H1 (cell line): ENCODE data around the gene WDR93. TPM values are rescaled to one million over a fixed set of nuclear protein-coding genes. Genes with fewer than 3 reads are reported as not detected.
"Not testable (repeated sequence)": the region's sequence is repeated elsewhere in the genome, so short reads cannot be mapped to it uniquely, and the experiment has no call there.

Experiments
- CTCF ChIA-PET: fragments of 300-600 bp; sonication (Branson Sonifier 250); formaldehyde crosslinking; loops from one replicate; lab custom pipeline; 2021; ENCODE audit not compliant: partially characterized antibody; lab: Charles Lee
- POLR2A ChIA-PET: fragments of 300-600 bp; sonication (Branson Sonifier 250); formaldehyde crosslinking; loops from one replicate; lab custom pipeline; 2021; ENCODE audit warnings: inconsistent platforms; ENCODE audit not compliant: partially characterized antibody; lab: Charles Lee
- DNase-seq, 2 experiments: peaks; one replicate each; pipeline versions ENCODE4 v3.0.0 to v3.0.0-alpha.2; 2010 to 2022; ENCODE audit warnings: low spot score in 2 of 2, low read depth in 1 of 2, mixed read lengths in 1 of 2
- FAIRE-seq: peaks from 2 replicates; lab custom pipeline; 2011; peaks lifted over from hg19 to GRCh38; lab: Jason Lieb, UNC
- H2AFZ ChIP-seq: 2 replicates; pipeline ENCODE4 v1.8.1; 2012; ENCODE audit warnings: low read length, inconsistent platforms
- H2AK5ac ChIP-seq: 2 replicates; pipeline ENCODE4 v1.6.1; 2013; ENCODE audit warnings: low read depth, low read length
- H2BK120ac ChIP-seq: replicated peaks from 2 replicates; pipeline ENCODE3; 2013; ENCODE audit warnings: low read depth, low read length, inconsistent platforms
- H2BK12ac ChIP-seq: 2 replicates; pipeline ENCODE4 v1.6.1; 2013; ENCODE audit warnings: low read depth, low read length
- H2BK15ac ChIP-seq: 2 replicates; pipeline ENCODE4 v1.6.1; 2013; ENCODE audit warnings: low read length
- H2BK20ac ChIP-seq: 2 replicates; pipeline ENCODE4 v1.6.1; 2013; ENCODE audit warnings: low read length
- H2BK5ac ChIP-seq: 2 replicates; pipeline ENCODE4 v1.6.1; 2013; ENCODE audit warnings: low read depth, low read length
- H3K14ac ChIP-seq: 2 replicates; pipeline ENCODE4 v1.6.1; 2013; ENCODE audit warnings: inconsistent platforms; ENCODE audit not compliant: insufficient read length
- H3K18ac ChIP-seq: 2 replicates; pipeline ENCODE4 v1.6.1; 2013; ENCODE audit warnings: low read length; ENCODE audit errors: extremely low read depth
- H3K23ac ChIP-seq: 2 replicates; pipeline ENCODE4 v1.6.1; 2013; ENCODE audit warnings: inconsistent platforms; ENCODE audit not compliant: insufficient read length
- H3K23me2 ChIP-seq: 2 replicates; pipeline ENCODE4 v1.6.1; 2013; ENCODE audit warnings: low read depth, low read length
- H3K27ac ChIP-seq: 2 replicates; pipeline ENCODE4 v1.6.1; 2011; ENCODE audit warnings: low read depth, low read length, inconsistent platforms
- H3K27me3 ChIP-seq, 4 experiments: replicated peaks in 1 of 4; 1 replicate in 1 of 4; 2 replicates in 3 of 4; pipeline versions ENCODE4 v1.6.1 to v1.8.1; 2011 to 2013; ENCODE audit warnings: low read length in 3 of 4, mild to moderate bottlenecking in 3 of 4, inconsistent platforms in 2 of 4, mixed read lengths in 2 of 4, moderate library complexity in 1 of 4; ENCODE audit not compliant: control insufficient read depth in 3 of 4, insufficient read depth in 3 of 4; ENCODE audit errors: extremely low read depth in 1 of 4
- H3K36me3 ChIP-seq, 4 experiments: 2 replicates each; pipeline versions ENCODE4 v1.6.1 to v1.8.1; 2011 to 2013; ENCODE audit warnings: mild to moderate bottlenecking in 4 of 4, low read length in 3 of 4, moderate library complexity in 2 of 4, control low read depth in 1 of 4, inconsistent platforms in 1 of 4; ENCODE audit not compliant: insufficient read depth in 4 of 4, control insufficient read depth in 2 of 4
- H3K4ac ChIP-seq: replicated peaks from 2 replicates; pipeline ENCODE3; 2013; ENCODE audit warnings: low read length, low read depth, mixed read lengths, inconsistent platforms; ENCODE audit not compliant: insufficient read length
- H3K4me1 ChIP-seq, 4 experiments: replicated peaks in 1 of 4; 1 replicate in 1 of 4; 2 replicates in 3 of 4; pipeline versions ENCODE4 v1.6.1 to v1.8.1; 2011 to 2013; ENCODE audit warnings: low read length in 3 of 4, inconsistent platforms in 2 of 4, mixed read lengths in 1 of 4; ENCODE audit not compliant: insufficient read depth in 4 of 4, control insufficient read depth in 3 of 4
- H3K4me2 ChIP-seq, 2 experiments: 2 replicates each; pipeline versions ENCODE4 v1.6.1 to v1.8.1; 2011 to 2013; ENCODE audit warnings: low read depth in 2 of 2, low read length in 2 of 2, control low read depth in 1 of 2, inconsistent platforms in 1 of 2, mild to moderate bottlenecking in 1 of 2; ENCODE audit not compliant: insufficient read depth in 1 of 2
- H3K4me3 ChIP-seq, 4 experiments: fragments of 200-600, 300-600 bp in 1 of 4; sonication (generic), shearing (Covaris generic), sonication (Bioruptor Twin) in 1 of 4; 2 replicates each; pipeline versions ENCODE4 v1.5.1 to v1.8.1; 2011 to 2016; ENCODE audit warnings: low read length in 4 of 4, low read depth in 3 of 4, control low read depth in 2 of 4, inconsistent platforms in 2 of 4, mild to moderate bottlenecking in 2 of 4, mixed read lengths in 1 of 4, moderate library complexity in 1 of 4; ENCODE audit not compliant: insufficient read depth in 2 of 4; ENCODE audit errors: extremely low read depth in 1 of 4
- H3K56ac ChIP-seq: replicated peaks from 2 replicates; pipeline ENCODE3; 2013; ENCODE audit warnings: low read depth, mild to moderate bottlenecking, mixed read lengths, low read length, inconsistent platforms; ENCODE audit not compliant: insufficient read length
- H3K79me1 ChIP-seq: 2 replicates; pipeline ENCODE4 v1.6.1; 2013; ENCODE audit warnings: low read depth, low read length, control low read depth
- H3K79me2 ChIP-seq, 2 experiments: 2 replicates each; pipeline versions ENCODE4 v1.6.1 to v1.8.1; 2012 to 2013; ENCODE audit warnings: low read length in 2 of 2, mild to moderate bottlenecking in 2 of 2, inconsistent platforms in 1 of 2; ENCODE audit not compliant: insufficient read depth in 2 of 2, control insufficient read depth in 1 of 2
- H3K9ac ChIP-seq, 4 experiments: replicated peaks in 1 of 4; 1 replicate in 1 of 4; 2 replicates in 3 of 4; pipeline versions ENCODE4 v1.6.1 to v1.8.1; 2011 to 2013; ENCODE audit warnings: low read depth in 3 of 4, low read length in 3 of 4, control low read depth in 2 of 4, mild to moderate bottlenecking in 2 of 4, moderate library complexity in 2 of 4, inconsistent platforms in 1 of 4; ENCODE audit errors: extremely low read depth in 1 of 4
- H3K9me3 ChIP-seq, 2 experiments: 2 replicates each; pipeline versions ENCODE4 v1.6.1 to v1.8.1; 2012 to 2013; ENCODE audit warnings: mild to moderate bottlenecking in 2 of 2, moderate library complexity in 2 of 2, control low read depth in 1 of 2, inconsistent platforms in 1 of 2, low read depth in 1 of 2, low read length in 1 of 2, mixed read lengths in 1 of 2; ENCODE audit not compliant: insufficient read depth in 2 of 2
- H4K20me1 ChIP-seq, 2 experiments: replicated peaks in 1 of 2; 2 replicates each; pipeline versions ENCODE3 to v1.8.1; 2011 to 2013; ENCODE audit warnings: inconsistent platforms in 2 of 2, low read length in 2 of 2, mild to moderate bottlenecking in 1 of 2; ENCODE audit not compliant: insufficient read depth in 2 of 2, control insufficient read depth in 1 of 2
- H4K5ac ChIP-seq: 2 replicates; pipeline ENCODE4 v1.6.1; 2013; ENCODE audit warnings: low read length, low read depth, mixed read lengths, inconsistent platforms; ENCODE audit not compliant: insufficient read length
- H4K8ac ChIP-seq: 2 replicates; pipeline ENCODE4 v1.8.0; 2013; ENCODE audit warnings: mild to moderate bottlenecking, moderate library complexity, low read length, inconsistent platforms; ENCODE audit not compliant: insufficient read depth; ENCODE audit errors: extremely low read depth
- H4K91ac ChIP-seq: replicated peaks from 2 replicates; pipeline ENCODE3; 2013; ENCODE audit warnings: low read length, mixed read lengths, inconsistent platforms; ENCODE audit not compliant: insufficient read length
- WGBS, 2 experiments: shearing (Covaris generic) in 1 of 2; methylation state at CpG; one replicate each; pipeline versions ENCODE4 v1.1.6 to v1.1.7; 2013 to 2015; ENCODE audit warnings: low lambda C conversion rate in 2 of 2, mixed read lengths in 2 of 2, inconsistent platforms in 1 of 2, low coverage in 1 of 2, missing lambda C conversion rate in 1 of 2; ENCODE audit not compliant: insufficient replicate concordance in 2 of 2, insufficient coverage in 1 of 2, insufficient read length in 1 of 2; ENCODE audit errors: extremely low coverage in 1 of 2, missing lambda C conversion rate in 1 of 2; 5-methylcytosine and 5-hydroxymethylcytosine counted together
- polyA plus RNA-seq, 7 experiments: library from polyadenylated mRNA; depleted of rRNA in 3 of 7; stranded (reverse) in 5 of 7; unstranded in 2 of 7; fragments of >200 nt in 5 of 7; fragments of 200-250 nt in 2 of 7; gene quantifications; 1 replicate in 5 of 7; 2 replicates in 1 of 7; 4 replicates in 1 of 7; pipeline versions ENCODE4 v1.2.1 to v1.2.3, GENCODE V29; 2011 to 2013; ENCODE audit warnings: missing spikeins in 2 of 7, mixed read lengths in 2 of 7
- total RNA-seq: library from RNA; stranded (reverse); fragmentation: NEBNext Ultra II Directional; extraction: Animal tissue kit (Norgen Biotek cat#: 25700); gene quantifications from 2 replicates; pipeline ENCODE4 v1.2.1, GENCODE V29; 2021

Gene WDR93
- total and polyA plus RNA-seq, 2 of the 8 experiments (the other 6 are each of a cell fraction or from before 2014, with no cell fraction given): 0.03 TPM; not detected in 1

- H3K23ac ChIP-seq, H3K23me2 ChIP-seq, H2BK120ac ChIP-seq, H2BK20ac ChIP-seq, H3K9ac ChIP-seq, H3K4ac ChIP-seq, H4K91ac ChIP-seq, H2BK15ac ChIP-seq, H3K4me3 ChIP-seq, H3K27me3 ChIP-seq, DNase-seq, H3K79me1 ChIP-seq, FAIRE-seq, H3K36me3 ChIP-seq, H3K9me3 ChIP-seq, H3K27ac ChIP-seq, H3K14ac ChIP-seq, H2AFZ ChIP-seq, H3K79me2 ChIP-seq, H3K56ac ChIP-seq, H4K5ac ChIP-seq, H4K8ac ChIP-seq, H2AK5ac ChIP-seq, POLR2A ChIA-PET, H3K4me2 ChIP-seq, H4K20me1 ChIP-seq, H3K18ac ChIP-seq, H3K4me1 ChIP-seq, H2BK5ac ChIP-seq, H2BK12ac ChIP-seq: not testable (repeated sequence)
- CTCF ChIA-PET: interaction anchor here (1.4 kb wide), 1 partner anchor 10 kb away, joined by 5 read pairs; no protein-coding TSS in a partner anchor
- 90% methylated on average over 4 of the region's 4 CpGs; no CpG with 5 or more reads in 1 of the 2 experiments for WGBS, 2 experiments
Observed at GRCh38 chr15:89788585-89788984, 98.0 kb downstream of the WDR93 start.
